Adrenal gland (tissue), 5 donors: ENCODE measurements around the gene TCP11.

Experiments
- CTCF ChIP-seq, 6 experiments: fragments of 450-650 bp in 4 of 6; fragments of 200-600 bp in 2 of 6; sonication (generic) in 1 of 6; IDR thresholded peaks; 1 replicate in 5 of 6; 2 replicates in 1 of 6; pipeline versions ENCODE4 v1.5.1 to v1.8.0; 2016 to 2021; ENCODE audit warnings: antibody characterized with exemption in 6 of 6, mild to moderate bottlenecking in 2 of 6, moderate library complexity in 1 of 6
- POLR2A ChIP-seq, 2 donors: fragments of 450-650 bp; IDR thresholded peaks; one replicate each; pipeline ENCODE4 v1.6.1; 2017; ENCODE audit warnings: antibody characterized with exemption in 2 of 2, mild to moderate bottlenecking in 2 of 2, moderate library complexity in 1 of 2
- donor health status: DM: no; HTN: no; CAD: no.

- TF ChIP-seq CTCF (IDR thresholded peaks at IDR 0.05) = no peak
- no peak for TF ChIP-seq POLR2A (IDR thresholded peaks at IDR 0.05)
Observed at GRCh38 chr6:35190306-35190705, 49.2 kb upstream of the TCP11 start.
